WTC11 (cell line): ENCODE measurements around the gene ZPR1. TPM values are rescaled to one million over a fixed set of nuclear protein-coding genes. Genes with fewer than 3 reads are reported as not detected.
A peak's percentile ranks its signal among the peaks of the same experiment; 100 is the strongest.

Source experiments
- ATAC-seq: fragments of 200-7000 bp; cut with Tn5 transposase; 2 replicates; pipeline ENCODE4 v1.10.0; 2021; ENCODE audit warnings: mild to moderate bottlenecking, moderate library complexity
- CTCF ChIA-PET: fragments of 300-600 bp; sonication (Branson Sonifier 250); formaldehyde crosslinking; loops from one replicate; lab custom pipeline; 2021; ENCODE audit warnings: antibody characterized with exemption; lab: Charles Lee
- POLR2A ChIA-PET: fragments of 350-600 bp; sonication (Branson Sonifier 250); formaldehyde crosslinking; loops from one replicate; lab custom pipeline; 2021; ENCODE audit warnings: antibody characterized with exemption; lab: Charles Lee
- DNase-seq: peaks from one replicate; pipeline ENCODE4 v3.0.0; 2021; ENCODE audit warnings: low spot score
- H3K27ac Mint-ChIP-seq: 2 replicates; pipeline ENCODE4 v1.8.0; 2021; ENCODE audit warnings: mixed read lengths
- H3K27me3 Mint-ChIP-seq: 2 replicates; pipeline ENCODE4 v1.8.0; 2021; ENCODE audit warnings: low read depth, mild to moderate bottlenecking, moderate library complexity, mixed read lengths
- H3K36me3 Mint-ChIP-seq: 2 replicates; pipeline ENCODE4 v1.8.0; 2021; ENCODE audit warnings: mixed read lengths
- H3K4me1 Mint-ChIP-seq: 2 replicates; pipeline ENCODE4 v1.8.0; 2022; ENCODE audit warnings: mixed read lengths
- H3K4me3 Mint-ChIP-seq: 2 replicates; pipeline ENCODE4 v1.8.0; 2021; ENCODE audit warnings: mild to moderate bottlenecking, moderate library complexity, mixed read lengths
- H3K9me3 Mint-ChIP-seq: 2 replicates; pipeline ENCODE4 v1.8.0; 2021; ENCODE audit warnings: mixed read lengths
- ATF1 ChIP-seq: sonication (generic); formaldehyde crosslinking; IDR thresholded peaks from 2 replicates; pipeline ENCODE4 v1.8.1; 2023; ENCODE audit warnings: mild to moderate bottlenecking, moderate library complexity, missing genetic modification reagents
- CBFB ChIP-seq: sonication (generic); formaldehyde crosslinking; IDR thresholded peaks from 2 replicates; pipeline ENCODE4 v1.8.1; 2022; ENCODE audit warnings: mild to moderate bottlenecking, low read depth, missing genetic modification reagents
- ETV6 ChIP-seq: sonication (generic); formaldehyde crosslinking; IDR thresholded peaks from 2 replicates; pipeline ENCODE4 v1.8.1; 2022; ENCODE audit warnings: mild to moderate bottlenecking, missing genetic modification reagents
- JAZF1 ChIP-seq: fragments of 250-450 bp; sonication (Bioruptor Pico); IDR thresholded peaks from 2 replicates; pipeline ENCODE4 v1.9.0; 2021; ENCODE audit warnings: moderate library complexity, mild to moderate bottlenecking, inconsistent platforms
- NR3C1 ChIP-seq: sonication (generic); formaldehyde crosslinking; conservative IDR thresholded peaks from 2 replicates; pipeline ENCODE4 v1.8.1; 2023; ENCODE audit warnings: low read depth, mild to moderate bottlenecking, missing genetic modification reagents
- OVOL2 ChIP-seq: fragments of 250-450 bp; sonication (Bioruptor Pico); IDR thresholded peaks from 2 replicates; pipeline ENCODE4 v1.9.0; 2021; ENCODE audit warnings: mild to moderate bottlenecking, borderline replicate concordance
- TCF7 ChIP-seq: sonication (generic); formaldehyde crosslinking; IDR thresholded peaks from 2 replicates; pipeline ENCODE4 v1.8.0; 2022; ENCODE audit warnings: mild to moderate bottlenecking, low read depth, missing genetic modification reagents, moderate library complexity
- ZBTB21 ChIP-seq: sonication (generic); formaldehyde crosslinking; IDR thresholded peaks from 2 replicates; pipeline ENCODE4 v1.8.1; 2023; ENCODE audit warnings: mild to moderate bottlenecking, missing genetic modification reagents, borderline replicate concordance
- total RNA-seq: library from RNA; stranded (reverse); gene quantifications from 3 replicates; pipeline ENCODE4 v1.2.3, GENCODE V29; 2021
- TF ChIP-seq, protein P1 (sequence below): sonication (generic); formaldehyde crosslinking; IDR thresholded peaks from 2 replicates; pipeline ENCODE4 v1.8.1; 2023; ENCODE audit warnings: mild to moderate bottlenecking, missing genetic modification reagents, borderline replicate concordance
- TF ChIP-seq, protein P2 (sequence below): fragments of 250-450 bp; sonication (Bioruptor Pico); IDR thresholded peaks from 2 replicates; pipeline ENCODE4 v2.1.2; 2022; ENCODE audit warnings: mild to moderate bottlenecking, moderate library complexity
- TF ChIP-seq, protein P3 (sequence below): sonication (generic); formaldehyde crosslinking; IDR thresholded peaks from 2 replicates; pipeline ENCODE4 v1.8.1; 2022; ENCODE audit warnings: missing genetic modification reagents, borderline replicate concordance
- TF ChIP-seq, protein P4 (sequence below): fragments of 200-600 bp; IDR thresholded peaks from 2 replicates; pipeline ENCODE4 v1.8.0; 2022; ENCODE audit warnings: antibody characterized with exemption
- TF ChIP-seq, protein P5 (sequence below): sonication (generic); formaldehyde crosslinking; IDR thresholded peaks from 2 replicates; pipeline ENCODE4 v1.8.1; 2022; ENCODE audit warnings: mild to moderate bottlenecking, missing genetic modification reagents, moderate library complexity, borderline replicate concordance

ZPR1 gene
- total RNA-seq, 1 experiment from 2014 or later: 59.6 TPM

DNA sequence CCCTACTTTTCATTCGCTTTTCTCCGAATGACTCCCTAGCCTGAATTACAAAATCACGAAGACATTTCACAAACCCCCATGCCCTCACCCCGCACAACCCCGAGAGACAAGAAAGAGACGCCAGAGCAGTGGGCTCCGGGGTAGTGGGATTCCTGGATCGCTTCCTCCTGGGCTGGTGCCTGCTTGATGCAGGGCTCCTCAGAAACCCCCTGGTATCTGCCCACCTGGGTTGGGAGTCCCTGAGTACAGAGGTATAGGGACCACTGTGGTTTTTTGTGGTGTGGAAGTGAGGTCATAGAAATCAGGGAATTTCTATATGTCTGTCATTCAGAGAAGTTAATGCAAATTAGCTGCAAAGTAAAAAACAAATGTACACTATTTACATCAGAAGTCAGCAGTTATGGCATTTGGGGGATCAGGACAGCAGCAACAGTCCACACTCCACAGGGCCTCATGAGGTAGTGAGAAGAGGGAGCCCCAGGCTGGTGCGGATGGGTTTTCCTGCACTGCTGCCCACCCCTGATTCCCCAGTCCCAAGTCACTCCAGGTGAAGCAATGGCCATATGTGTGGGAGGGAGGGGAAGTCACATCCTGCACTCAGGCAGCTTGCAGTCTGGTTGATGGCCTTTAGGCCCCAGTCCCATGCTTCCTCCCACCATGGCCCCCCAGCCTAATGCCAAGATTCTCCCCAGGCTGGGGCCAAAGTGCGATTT is 54.6 kb downstream of the ZPR1 start (continued):
- TF ChIP-seq, protein P1, sequence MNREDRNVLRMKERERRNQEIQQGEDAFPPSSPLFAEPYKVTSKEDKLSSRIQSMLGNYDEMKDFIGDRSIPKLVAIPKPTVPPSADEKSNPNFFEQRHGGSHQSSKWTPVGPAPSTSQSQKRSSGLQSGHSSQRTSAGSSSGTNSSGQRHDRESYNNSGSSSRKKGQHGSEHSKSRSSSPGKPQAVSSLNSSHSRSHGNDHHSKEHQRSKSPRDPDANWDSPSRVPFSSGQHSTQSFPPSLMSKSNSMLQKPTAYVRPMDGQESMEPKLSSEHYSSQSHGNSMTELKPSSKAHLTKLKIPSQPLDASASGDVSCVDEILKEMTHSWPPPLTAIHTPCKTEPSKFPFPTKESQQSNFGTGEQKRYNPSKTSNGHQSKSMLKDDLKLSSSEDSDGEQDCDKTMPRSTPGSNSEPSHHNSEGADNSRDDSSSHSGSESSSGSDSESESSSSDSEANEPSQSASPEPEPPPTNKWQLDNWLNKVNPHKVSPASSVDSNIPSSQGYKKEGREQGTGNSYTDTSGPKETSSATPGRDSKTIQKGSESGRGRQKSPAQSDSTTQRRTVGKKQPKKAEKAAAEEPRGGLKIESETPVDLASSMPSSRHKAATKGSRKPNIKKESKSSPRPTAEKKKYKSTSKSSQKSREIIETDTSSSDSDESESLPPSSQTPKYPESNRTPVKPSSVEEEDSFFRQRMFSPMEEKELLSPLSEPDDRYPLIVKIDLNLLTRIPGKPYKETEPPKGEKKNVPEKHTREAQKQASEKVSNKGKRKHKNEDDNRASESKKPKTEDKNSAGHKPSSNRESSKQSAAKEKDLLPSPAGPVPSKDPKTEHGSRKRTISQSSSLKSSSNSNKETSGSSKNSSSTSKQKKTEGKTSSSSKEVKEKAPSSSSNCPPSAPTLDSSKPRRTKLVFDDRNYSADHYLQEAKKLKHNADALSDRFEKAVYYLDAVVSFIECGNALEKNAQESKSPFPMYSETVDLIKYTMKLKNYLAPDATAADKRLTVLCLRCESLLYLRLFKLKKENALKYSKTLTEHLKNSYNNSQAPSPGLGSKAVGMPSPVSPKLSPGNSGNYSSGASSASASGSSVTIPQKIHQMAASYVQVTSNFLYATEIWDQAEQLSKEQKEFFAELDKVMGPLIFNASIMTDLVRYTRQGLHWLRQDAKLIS (CRISPR knock-in tag): no peak
- no peak for TF ChIP-seq NR3C1 (CRISPR knock-in tag)
- no peak for TF ChIP-seq OVOL2 (CRISPR knock-in tag)
- TF ChIP-seq TCF7 (CRISPR knock-in tag): no peak
- TF ChIP-seq, protein P2, sequence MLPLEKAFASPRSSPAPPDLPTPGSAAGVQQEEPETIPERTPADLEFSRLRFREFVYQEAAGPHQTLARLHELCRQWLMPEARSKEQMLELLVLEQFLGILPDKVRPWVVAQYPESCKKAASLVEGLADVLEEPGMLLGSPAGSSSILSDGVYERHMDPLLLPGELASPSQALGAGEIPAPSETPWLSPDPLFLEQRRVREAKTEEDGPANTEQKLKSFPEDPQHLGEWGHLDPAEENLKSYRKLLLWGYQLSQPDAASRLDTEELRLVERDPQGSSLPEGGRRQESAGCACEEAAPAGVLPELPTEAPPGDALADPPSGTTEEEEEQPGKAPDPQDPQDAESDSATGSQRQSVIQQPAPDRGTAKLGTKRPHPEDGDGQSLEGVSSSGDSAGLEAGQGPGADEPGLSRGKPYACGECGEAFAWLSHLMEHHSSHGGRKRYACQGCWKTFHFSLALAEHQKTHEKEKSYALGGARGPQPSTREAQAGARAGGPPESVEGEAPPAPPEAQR (CRISPR knock-in tag): no peak
- TF ChIP-seq, protein P3, sequence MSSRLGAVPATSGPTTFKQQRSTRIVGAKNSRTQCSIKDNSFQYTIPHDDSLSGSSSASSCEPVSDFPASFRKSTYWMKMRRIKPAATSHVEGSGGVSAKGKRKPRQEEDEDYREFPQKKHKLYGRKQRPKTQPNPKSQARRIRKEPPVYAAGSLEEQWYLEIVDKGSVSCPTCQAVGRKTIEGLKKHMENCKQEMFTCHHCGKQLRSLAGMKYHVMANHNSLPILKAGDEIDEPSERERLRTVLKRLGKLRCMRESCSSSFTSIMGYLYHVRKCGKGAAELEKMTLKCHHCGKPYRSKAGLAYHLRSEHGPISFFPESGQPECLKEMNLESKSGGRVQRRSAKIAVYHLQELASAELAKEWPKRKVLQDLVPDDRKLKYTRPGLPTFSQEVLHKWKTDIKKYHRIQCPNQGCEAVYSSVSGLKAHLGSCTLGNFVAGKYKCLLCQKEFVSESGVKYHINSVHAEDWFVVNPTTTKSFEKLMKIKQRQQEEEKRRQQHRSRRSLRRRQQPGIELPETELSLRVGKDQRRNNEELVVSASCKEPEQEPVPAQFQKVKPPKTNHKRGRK: no peak
- TF ChIP-seq ATF1 (CRISPR knock-in tag): no peak
- no peak for TF ChIP-seq ZBTB21 (CRISPR knock-in tag)

DNA sequence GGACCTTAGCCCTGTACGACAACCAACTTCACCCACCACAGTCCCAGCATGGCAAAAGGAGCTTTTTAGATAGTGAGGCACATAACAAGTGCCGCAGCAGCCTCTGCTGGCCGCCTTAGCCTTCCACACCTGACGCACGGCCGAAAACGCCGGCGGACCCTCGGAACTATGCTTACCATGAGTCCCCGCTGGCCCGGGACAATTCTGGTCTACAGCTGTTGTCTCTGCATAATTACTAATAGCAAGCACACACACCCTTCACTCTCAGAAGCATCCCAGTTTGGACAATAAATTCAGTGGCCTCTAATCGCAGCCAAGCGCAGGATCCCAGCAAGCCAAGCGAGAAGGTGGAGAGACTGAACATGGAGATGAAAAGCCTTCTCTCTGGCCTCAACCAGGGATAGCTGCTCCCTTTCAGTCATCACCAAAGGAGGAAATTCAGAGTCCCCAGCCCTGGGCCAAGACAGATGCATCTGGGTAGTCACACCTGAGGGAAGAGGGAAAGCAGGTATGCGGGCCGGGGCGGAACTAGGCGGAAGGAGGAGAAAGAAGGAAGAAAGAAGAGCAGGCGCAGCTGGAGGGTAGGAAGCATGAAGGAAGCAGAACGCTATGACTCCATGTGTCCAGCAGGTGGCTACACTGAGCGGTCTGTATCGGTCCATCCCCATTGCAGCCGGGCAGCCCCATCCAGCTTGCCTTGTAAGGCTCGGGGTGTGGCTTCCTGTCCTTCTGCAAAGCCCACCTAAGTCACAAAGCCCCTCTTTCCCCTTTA is 55.4 kb downstream of the ZPR1 start:
- Mint-ChIP-seq H3K27ac (peak overlapping the region; percentile 50; the same call in 1 of the 2 replicates), H3K9me3 (no peaks in the 10 kb centered on the region), H3K4me1 (peaks cover 36% of the 10 kb centered on the region), H3K27me3 (no peaks in the 10 kb centered on the region), H3K4me3 (peak overlapping the region; percentile 64), H3K36me3 (no peaks in the 10 kb centered on the region)
- peak; percentile 85 for DNase-seq
- TF ChIP-seq, protein P4, sequence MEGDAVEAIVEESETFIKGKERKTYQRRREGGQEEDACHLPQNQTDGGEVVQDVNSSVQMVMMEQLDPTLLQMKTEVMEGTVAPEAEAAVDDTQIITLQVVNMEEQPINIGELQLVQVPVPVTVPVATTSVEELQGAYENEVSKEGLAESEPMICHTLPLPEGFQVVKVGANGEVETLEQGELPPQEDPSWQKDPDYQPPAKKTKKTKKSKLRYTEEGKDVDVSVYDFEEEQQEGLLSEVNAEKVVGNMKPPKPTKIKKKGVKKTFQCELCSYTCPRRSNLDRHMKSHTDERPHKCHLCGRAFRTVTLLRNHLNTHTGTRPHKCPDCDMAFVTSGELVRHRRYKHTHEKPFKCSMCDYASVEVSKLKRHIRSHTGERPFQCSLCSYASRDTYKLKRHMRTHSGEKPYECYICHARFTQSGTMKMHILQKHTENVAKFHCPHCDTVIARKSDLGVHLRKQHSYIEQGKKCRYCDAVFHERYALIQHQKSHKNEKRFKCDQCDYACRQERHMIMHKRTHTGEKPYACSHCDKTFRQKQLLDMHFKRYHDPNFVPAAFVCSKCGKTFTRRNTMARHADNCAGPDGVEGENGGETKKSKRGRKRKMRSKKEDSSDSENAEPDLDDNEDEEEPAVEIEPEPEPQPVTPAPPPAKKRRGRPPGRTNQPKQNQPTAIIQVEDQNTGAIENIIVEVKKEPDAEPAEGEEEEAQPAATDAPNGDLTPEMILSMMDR: peak; percentile 85
- peak; percentile 77 for TF ChIP-seq ETV6 (CRISPR knock-in tag)
- TF ChIP-seq, protein P5, sequence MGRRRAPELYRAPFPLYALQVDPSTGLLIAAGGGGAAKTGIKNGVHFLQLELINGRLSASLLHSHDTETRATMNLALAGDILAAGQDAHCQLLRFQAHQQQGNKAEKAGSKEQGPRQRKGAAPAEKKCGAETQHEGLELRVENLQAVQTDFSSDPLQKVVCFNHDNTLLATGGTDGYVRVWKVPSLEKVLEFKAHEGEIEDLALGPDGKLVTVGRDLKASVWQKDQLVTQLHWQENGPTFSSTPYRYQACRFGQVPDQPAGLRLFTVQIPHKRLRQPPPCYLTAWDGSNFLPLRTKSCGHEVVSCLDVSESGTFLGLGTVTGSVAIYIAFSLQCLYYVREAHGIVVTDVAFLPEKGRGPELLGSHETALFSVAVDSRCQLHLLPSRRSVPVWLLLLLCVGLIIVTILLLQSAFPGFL: no peak
- TF ChIP-seq CBFB (CRISPR knock-in tag): no peak
- no peak for TF ChIP-seq JAZF1 (CRISPR knock-in tag)
- ChIA-PET CTCF (interaction anchor here (0.6 to 4.6 kb wide), 52 partner anchors 10 to 848 kb away, joined by 3 to 91 read pairs (median 4); partner anchors contain the start of genes APOA5 and ZPR1), POLR2A (no interaction called here)
- peak; percentile 88 for ATAC-seq
